Measurements from ENCODE around the gene CCNH.

Gene CCNH

GRCh38 chr5:87360132-87360531 is 52.6 kb downstream of the CCNH start:
- DNase-seq (ENCODE audit: low spot score): no peak

DNA sequence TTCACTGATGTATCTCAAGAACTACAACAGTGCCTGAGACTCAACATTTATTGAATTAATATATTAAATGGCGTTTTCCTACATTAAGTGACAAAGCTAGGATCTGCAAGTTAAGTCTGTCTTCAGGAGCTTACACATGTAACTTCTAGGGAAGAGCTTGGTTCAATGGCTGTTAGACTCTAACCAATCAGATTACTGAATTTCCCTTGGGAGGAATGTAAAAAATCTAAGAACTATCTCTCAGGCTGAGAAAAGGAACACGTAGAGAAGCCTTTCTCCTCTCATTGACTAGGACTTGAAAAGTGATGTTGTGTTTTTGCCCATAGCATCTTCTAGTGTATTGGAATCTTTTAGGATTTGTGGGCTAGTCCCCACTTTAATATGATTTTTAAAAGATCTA is 53.6 kb downstream of the CCNH start:
- no peak for DNase-seq (ENCODE audit: low spot score)

DNA sequence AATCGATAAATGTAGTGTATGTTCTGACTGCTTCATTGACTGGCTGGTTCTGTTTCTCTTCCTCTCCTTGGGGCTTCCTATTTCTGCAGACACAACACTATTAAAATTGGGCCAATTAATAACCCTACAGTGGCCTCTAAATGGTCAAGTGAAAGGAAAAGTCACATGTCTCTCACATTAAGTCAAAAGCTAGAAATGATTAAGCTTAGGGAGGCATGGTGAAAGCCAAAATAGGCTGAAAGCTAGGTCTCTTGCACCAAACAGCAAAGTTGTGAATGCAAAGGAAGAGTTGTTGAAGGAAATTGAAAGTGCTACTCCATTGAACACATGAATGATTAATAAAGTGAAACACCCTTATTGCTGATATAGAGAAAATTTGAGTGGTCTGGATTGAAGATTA is 58.2 kb downstream of the CCNH start:
- DNase-seq (ENCODE audit: low spot score): no peak

DNA sequence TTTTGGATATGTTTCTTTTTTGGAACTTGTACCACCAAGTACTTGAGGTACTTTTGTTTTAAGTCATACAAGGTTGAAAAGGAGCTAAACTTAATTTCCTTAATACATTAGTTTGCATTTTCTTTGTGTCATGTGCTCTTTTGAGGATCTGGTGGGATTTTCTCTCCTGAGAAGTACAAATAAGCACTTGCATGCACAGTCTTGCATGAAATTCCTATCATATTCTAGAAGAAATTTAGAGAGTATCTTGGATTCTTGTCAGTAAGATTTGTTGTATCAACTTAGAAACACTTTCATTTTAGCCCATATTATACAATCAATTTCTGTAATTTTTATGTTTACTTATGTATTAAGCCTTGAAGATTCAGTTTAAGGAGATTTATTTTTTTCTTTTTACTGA is 64.9 kb downstream of the CCNH start:
- DNase-seq (ENCODE audit: low spot score): no peak

DNA sequence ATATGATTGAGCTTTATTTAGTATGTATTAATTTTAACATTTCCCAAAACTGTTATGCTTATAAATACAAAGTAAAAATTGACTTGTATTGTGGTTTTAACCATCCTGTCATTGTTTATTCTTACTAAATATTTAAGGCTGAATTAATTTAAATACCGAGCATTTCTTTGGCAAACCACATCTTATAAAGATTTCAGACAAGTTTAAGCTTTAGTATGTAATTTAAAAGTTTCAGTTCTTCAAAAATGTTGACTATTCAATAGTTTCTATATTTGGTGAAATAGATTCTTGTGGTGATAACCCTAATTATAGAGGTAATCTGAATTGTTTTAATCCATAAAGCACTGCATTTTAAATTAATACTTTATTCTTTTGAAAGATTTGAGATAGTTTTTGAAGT is 65.5 kb downstream of the CCNH start:
- no peak for DNase-seq (ENCODE audit: low spot score)

Data from iPS-NIHi11 (cell line).